Stimulated activated CD8-positive, alpha-beta memory T cell treated with anti-CD3 and anti-CD28 coated beads, Interleukin-12 subunit alpha, Interleukin-12 subunit beta, amount 100 ng/mL, for 4 hours (primary cell): ENCODE data around the gene IFT27.

Experiments
- DNase-seq: peaks from one replicate; pipeline ENCODE4 v3.0.0-alpha.2; 2020; ENCODE audit warnings: low read depth

IFT27 gene

GRCh38 chr22:36796552-36797175 is 20.7 kb upstream of the IFT27 start:
- no peak for DNase-seq

GRCh38 chr22:36795633-36796032 is 19.7 kb upstream of the IFT27 start:
- DNase-seq: no peak

- no peak for DNase-seq
These were observed 14.7 kb upstream of the IFT27 start for GRCh38 chr22:36790648-36791047.

GRCh38 chr22:36787204-36787988 is 11.5 kb upstream of the IFT27 start:
- no peak for DNase-seq

- DNase-seq: no peak
These were observed 7.8 kb upstream of the IFT27 start for GRCh38 chr22:36783743-36784142.

- peak; percentile 80 for DNase-seq
These were observed 6.0 kb upstream of the IFT27 start for GRCh38 chr22:36781656-36782627.

- DNase-seq: no peak
These were observed 2.1 kb upstream of the IFT27 start for GRCh38 chr22:36778020-36778419.

- DNase-seq: no peak
These were observed 803 bp upstream of the IFT27 start for GRCh38 chr22:36776722-36777121.

- DNase-seq: no peak
These were observed 344 bp downstream of the IFT27 start for GRCh38 chr22:36775586-36775963.

- no peak for DNase-seq
These were observed 2.0 kb downstream of the IFT27 start for GRCh38 chr22:36773935-36774334.

- DNase-seq: no peak
These were observed 3.5 kb downstream of the IFT27 start for GRCh38 chr22:36772451-36772850.

GRCh38 chr22:36771356-36772063 is 4.4 kb downstream of the IFT27 start:
- no peak for DNase-seq

GRCh38 chr22:36770513-36771231 is 5.2 kb downstream of the IFT27 start:
- DNase-seq: no peak

- DNase-seq: no peak
These were observed 6.1 kb downstream of the IFT27 start for GRCh38 chr22:36769541-36770512.

- DNase-seq: no peak
These were observed 7.3 kb downstream of the IFT27 start for GRCh38 chr22:36768616-36769015.

GRCh38 chr22:36768141-36768540 is 7.8 kb downstream of the IFT27 start:
- DNase-seq: no peak

GRCh38 chr22:36767035-36767775 is 8.7 kb downstream of the IFT27 start:
- no peak for DNase-seq

- no peak for DNase-seq
These were observed 9.9 kb downstream of the IFT27 start for GRCh38 chr22:36765943-36766450.
